ENCODE data around the gene ARL6. TPM values are rescaled to one million over a fixed set of nuclear protein-coding genes. Genes with fewer than 3 reads are reported as not detected.

ARL6 gene
- total RNA-seq = 13.5 and 18.1 TPM in 2 replicates

DNA sequence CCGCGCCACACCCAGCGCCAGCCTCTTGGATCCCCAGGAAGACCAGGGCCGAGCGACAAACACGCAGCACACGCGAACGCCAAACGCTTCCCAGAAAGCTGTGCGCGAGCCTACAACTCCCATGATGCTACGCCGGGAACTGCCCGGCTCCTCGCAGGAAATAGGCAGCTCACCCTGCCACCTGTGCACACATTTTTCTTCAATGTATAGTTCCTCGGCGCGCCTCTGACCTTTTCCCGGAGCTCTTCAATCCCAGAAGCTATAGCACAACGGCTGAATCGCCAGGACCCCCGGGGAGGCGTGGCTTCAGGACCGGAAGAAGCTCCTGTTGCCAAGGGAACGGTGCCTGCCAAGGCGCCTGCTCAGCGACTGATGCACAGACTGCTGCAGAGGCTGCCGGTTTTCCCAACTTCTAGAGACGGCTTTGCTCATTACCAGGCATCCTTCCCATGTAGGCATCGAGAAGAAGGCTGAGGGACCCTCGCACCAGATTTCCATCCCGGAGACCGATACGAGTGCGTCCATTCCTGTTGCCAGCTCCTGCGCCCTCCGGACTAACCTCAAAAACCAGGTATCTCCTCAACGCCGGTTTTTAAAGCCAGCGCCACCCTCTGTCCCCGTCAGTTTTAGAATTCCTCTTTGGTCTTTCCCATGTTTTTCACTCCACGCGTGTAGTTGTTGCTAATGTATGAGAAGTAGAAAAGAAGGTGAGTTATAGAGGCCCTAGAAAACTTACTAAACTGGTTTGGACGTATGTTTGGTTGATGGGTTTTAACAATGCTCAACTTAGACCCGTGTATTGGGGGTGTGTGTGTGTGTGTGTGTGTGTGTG, at the start of gene ARL6:
Gene ARL6 (plus strand): TSS at position 352 of the 832 bp plus-strand sequence. CDS start 3,350 bp downstream, outside the sequence.

GRCh38 chr3:97821774-97822358, 57.3 kb downstream of the ARL6 start, which contains the start of gene CRYBG3:
Gene CRYBG3 (plus strand): TSS chr3:97822011. CDS start chr3:97822207, 196 bp downstream.

Other genes with a start within 250 kb of the ARL6 start
- gene CRYBG3, start 57.3 kb downstream of the ARL6 start, total RNA-seq = 30.6 and 46.2 TPM in 2 replicates
- gene RIOX2, start 207.7 kb downstream of the ARL6 start, total RNA-seq = 25.5 and 36.2 TPM in 2 replicates

All from smooth muscle cell of the umbilical artery (primary cell).